Skeletal muscle satellite cell (primary cell): Measurements from ENCODE around the gene STK32C.
"Not testable (repeated sequence)": the region's sequence is repeated elsewhere in the genome, so short reads cannot be mapped to it uniquely, and the experiment has no call there.

ENCODE experiments used
- H3K27me3 ChIP-seq: 2 replicates; pipeline ENCODE4 v1.7.0; 2013; ENCODE audit warnings: low read length; ENCODE audit not compliant: control insufficient read depth, insufficient read depth
- H3K36me3 ChIP-seq: 2 replicates; pipeline ENCODE4 v1.7.0; 2013; ENCODE audit warnings: mild to moderate bottlenecking, control low read depth, low read length; ENCODE audit not compliant: insufficient read depth
- H3K4me1 ChIP-seq: 2 replicates; pipeline ENCODE4 v1.7.0; 2013; ENCODE audit warnings: low read length; ENCODE audit not compliant: control insufficient read depth, insufficient read depth
- H3K4me2 ChIP-seq: 2 replicates; pipeline ENCODE4 v1.7.0; 2013; ENCODE audit warnings: mild to moderate bottlenecking, low read length
- H3K4me3 ChIP-seq: 2 replicates; pipeline ENCODE4 v1.7.0; 2013; ENCODE audit warnings: low read length
- H3K9ac ChIP-seq: 2 replicates; pipeline ENCODE4 v1.7.0; 2013; ENCODE audit warnings: mild to moderate bottlenecking, low read depth, low read length, moderate library complexity
- H3K9me3 ChIP-seq: replicated peaks from 2 replicates; pipeline ENCODE4 v1.7.0; 2013; ENCODE audit warnings: mild to moderate bottlenecking, control low read depth, low read length

The STK32C gene

DNA sequence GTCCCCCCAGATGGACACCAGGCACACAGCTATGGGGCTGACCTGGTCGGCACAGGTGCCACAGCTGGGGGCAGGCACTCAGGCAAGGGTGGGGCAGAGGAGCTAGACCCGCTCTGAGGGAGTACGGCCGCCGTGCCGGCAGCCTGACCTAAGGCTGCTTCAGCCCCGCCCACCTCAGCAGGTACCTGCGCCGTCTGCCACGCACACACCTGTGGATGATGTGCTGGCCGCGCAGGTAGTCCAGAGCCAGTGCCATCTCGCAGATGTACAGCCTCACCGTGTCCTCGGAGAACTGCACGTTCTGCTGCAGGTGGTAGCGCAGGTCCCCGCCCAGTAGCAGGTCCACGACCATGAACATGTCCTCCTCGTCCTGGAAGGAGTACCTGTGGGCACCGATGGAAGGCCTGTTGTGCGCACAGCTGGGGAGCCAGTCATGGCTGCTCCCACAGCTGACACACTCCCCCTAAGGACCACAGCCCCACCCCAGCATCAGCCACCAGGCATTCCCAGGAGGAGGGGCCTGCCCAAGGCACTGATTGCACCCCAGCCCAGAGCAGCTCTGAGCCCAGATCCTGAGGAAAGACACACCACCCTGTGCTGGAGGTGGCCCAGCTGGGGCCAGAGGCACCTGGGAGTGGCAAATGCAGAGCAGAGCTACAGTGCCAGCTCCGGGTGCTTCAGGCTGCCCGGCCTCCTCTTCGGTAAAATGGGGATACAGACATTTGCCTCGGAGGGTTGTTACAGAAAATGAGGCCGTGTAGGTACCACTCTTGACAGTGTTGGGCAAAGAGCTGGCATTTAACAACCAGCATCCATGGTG lies 81.0 kb downstream of the STK32C start:
- Histone ChIP-seq H3K4me3 (no peak overlapping the region), H3K36me3 (no peaks in the 10 kb centered on the region), H3K27me3 (no peaks in the 10 kb centered on the region), H3K9ac (no peak overlapping the region), H3K4me2 (no peak overlapping the region), H3K4me1 (peaks cover 9% of the 10 kb centered on the region), H3K9me3 (no peaks in the 10 kb centered on the region)

DNA sequence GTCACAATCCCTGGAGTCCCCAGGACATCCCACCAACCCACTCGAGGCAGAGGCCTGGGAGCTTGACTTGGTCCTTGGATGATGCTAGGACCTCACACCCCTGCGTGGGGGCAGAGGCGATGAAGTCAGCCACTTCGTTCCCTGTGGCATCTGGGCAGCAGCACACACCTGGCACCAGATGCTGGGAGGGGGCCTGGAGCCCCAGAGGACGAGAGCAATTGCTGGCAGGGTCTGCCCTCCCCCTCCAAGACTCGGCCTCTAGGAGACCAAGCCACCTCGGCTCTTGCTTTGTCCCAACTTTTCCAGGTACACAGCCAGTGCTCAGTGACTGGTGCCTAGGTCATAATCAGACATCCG lies 81.9 kb downstream of the STK32C start:
- H3K9me3 ChIP-seq: no peaks in the 10 kb centered on the region
- peaks cover 9% of the 10 kb centered on the region for H3K4me1 ChIP-seq
- no peak overlapping the region for H3K9ac ChIP-seq
- H3K4me2 ChIP-seq: no peak overlapping the region
- H3K27me3 ChIP-seq: no peaks in the 10 kb centered on the region
- H3K4me3 ChIP-seq: no peak overlapping the region
- no peaks in the 10 kb centered on the region for H3K36me3 ChIP-seq

DNA sequence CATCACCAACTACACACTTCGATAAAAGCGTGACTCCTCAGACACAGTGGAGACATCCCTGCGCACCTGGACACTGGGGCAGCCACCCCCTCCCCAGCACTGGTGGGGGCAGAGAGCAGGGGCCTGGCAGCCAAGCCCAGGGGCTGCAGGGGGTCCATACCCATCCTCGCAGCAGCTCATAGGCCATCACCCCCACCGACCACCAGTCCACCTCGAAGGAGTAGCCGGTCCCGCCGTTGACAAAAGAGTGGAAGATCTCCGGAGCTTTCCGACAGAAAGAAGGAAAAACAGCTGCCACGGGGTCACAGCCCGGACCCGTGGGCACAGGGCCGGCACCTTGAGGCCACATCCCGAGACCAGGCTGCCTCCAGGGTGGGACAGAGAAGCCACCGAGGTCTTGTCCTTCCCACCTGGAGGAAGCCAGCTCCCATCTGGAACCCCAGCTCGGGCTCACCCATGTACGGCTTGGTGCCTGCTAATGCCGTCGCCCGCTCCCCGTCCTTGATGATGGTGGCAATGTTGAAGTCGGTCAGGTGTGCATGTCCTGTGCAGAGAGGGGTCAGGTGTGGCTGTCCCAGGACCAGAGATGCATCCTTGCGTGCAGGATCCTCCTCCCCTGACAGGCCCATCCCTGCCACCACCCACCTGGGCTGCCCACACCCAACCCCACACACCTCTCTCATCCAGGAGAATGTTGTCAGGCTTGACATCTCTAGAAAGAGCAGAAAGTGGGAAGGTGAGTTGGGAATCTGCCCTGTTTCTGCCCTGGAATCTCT lies 82.5 kb downstream of the STK32C start:
- no peaks in the 10 kb centered on the region for H3K27me3 ChIP-seq
- H3K4me1 ChIP-seq: peaks cover 7% of the 10 kb centered on the region
- H3K4me2 ChIP-seq: no peak overlapping the region
- no peak overlapping the region for H3K9ac ChIP-seq
- no peaks in the 10 kb centered on the region for H3K36me3 ChIP-seq
- H3K4me3 ChIP-seq: no peak overlapping the region
- H3K9me3 ChIP-seq: no peaks in the 10 kb centered on the region

DNA sequence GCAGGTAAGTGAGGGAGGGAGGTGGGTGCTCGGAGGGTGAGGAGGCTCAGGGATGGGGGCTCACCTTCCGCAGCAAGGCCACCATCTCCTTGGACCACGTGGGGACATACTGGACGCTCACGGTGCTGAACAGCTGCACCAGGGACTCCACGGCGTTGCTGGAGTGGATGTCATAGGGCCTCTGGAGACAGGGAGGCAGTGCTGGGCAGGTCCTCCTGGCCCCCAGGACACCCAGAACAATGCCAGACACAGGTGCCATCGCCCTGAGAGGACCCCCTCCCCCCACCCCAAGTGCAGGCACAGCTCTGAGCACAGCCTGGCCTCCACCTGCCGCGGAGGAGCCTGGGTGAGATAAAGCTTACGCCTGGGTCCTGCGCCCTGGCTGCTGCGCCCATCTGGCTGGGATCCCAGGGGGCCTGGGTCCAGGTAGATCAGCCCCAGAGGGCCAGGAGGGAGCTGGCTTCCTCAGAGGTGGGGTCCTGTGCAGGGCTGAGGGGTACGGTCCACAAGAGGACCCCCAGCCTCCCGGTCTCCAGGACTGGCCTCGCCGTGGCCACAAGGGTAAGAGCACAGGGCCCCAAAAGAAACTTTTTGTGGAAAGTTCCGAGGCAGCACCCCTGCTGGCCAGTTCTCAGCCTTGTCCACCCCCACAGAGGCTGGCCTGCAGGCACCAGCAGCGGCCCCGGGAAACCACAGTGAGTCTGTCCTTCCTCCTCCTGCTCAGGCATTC lies 83.2 kb downstream of the STK32C start:
- H3K9me3 ChIP-seq: no peaks in the 10 kb centered on the region
- no peaks in the 10 kb centered on the region for H3K4me1 ChIP-seq
- no peak overlapping the region for H3K4me2 ChIP-seq
- H3K4me3 ChIP-seq: no peak overlapping the region
- H3K27me3 ChIP-seq: no peaks in the 10 kb centered on the region
- no peak overlapping the region for H3K9ac ChIP-seq
- no peaks in the 10 kb centered on the region for H3K36me3 ChIP-seq

DNA sequence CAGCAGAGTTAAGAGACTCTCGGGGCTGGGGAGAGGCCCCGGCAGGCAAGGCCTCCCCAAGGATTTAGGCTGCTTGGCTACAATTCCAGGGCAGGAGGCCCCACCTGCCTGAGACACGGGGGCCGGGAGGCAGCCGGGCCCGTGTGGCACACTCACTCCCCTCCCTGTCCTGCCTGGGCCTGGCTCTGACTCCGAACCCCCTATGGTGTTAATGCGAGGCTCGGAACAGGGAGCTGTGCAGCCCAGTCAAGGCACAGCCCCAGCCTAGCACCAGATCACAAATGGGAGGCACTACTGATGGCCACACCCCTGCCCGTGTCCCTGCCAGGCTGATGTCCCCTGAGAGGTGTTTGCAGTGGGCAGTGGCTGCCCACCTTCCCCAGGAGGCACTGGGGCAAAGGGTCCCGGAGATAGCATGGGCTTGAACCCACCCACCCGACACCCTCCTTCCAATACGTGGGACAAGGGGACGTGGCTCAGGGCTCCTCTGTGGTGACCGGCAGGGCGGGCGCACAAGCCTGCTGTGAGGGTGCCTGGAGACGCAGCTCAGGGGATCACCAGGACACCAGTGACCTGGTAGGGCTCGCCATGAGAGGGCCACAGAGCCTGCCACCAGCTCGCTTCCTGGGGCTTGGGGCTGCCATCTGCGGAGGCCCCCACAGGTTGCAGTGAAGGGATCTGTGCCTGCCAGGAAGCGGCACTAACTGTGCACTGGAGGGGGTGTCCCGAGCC lies 84.0 kb downstream of the STK32C start:
- no peak overlapping the region for H3K4me3 ChIP-seq
- no peaks in the 10 kb centered on the region for H3K4me1 ChIP-seq
- H3K4me2 ChIP-seq: no peak overlapping the region
- no peaks in the 10 kb centered on the region for H3K9me3 ChIP-seq
- H3K36me3 ChIP-seq: no peaks in the 10 kb centered on the region
- H3K9ac ChIP-seq: no peak overlapping the region
- no peaks in the 10 kb centered on the region for H3K27me3 ChIP-seq

DNA sequence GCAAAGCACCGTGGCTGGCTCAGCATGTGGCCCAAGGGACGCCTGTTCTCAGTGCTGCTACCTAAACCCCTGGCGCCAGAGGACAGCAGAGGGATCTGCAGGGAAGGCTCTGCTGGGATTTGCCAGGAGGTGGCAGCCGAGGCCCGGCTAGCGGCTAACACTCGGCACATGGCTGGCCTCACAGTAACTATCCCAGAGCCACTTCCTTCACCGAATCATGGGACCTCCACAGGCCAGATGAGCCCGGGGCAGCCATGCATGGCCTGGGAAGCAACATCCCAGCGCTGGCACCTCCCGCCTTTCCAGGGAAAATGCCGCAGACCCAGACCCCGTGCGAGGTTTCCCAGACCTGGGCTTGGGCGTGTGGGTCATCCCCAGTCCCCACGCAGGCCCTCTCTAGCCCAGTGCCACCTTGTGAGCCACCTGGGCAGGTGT lies 84.6 kb downstream of the STK32C start:
- Histone ChIP-seq H3K9ac (no peak overlapping the region), H3K9me3 (no peaks in the 10 kb centered on the region)

DNA sequence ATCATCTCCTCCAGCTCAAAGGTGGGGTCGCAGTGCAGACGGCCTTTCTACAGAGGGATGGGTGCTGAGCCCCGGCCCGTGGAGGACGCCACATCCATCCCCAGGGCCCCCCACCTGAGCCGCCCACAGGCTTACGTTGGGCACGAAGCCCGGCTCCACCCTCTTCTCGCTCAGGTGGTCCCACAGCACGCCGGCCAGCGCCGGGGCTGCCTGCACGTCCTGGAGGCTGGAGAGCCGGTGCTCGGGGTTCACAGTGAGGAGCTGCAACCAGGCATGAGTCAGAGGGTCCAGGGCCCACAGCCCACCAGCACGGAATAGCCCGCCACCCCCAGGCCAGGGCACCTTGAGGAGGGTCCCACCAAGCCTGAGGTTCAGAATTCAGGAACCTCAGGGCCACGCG lies 85.0 kb downstream of the STK32C start:
- Histone ChIP-seq H3K4me3 (no peak overlapping the region), H3K4me2 (no peak overlapping the region), H3K9me3 (no peaks in the 10 kb centered on the region), H3K4me1 (no peaks in the 10 kb centered on the region), H3K27me3 (no peaks in the 10 kb centered on the region), H3K36me3 (no peaks in the 10 kb centered on the region), H3K9ac (no peak overlapping the region)

More for the DNA sequence above, 84.6 kb downstream of the STK32C start:
- no peak overlapping the region for H3K4me2 ChIP-seq
- no peaks in the 10 kb centered on the region for H3K4me1 ChIP-seq
- H3K27me3 ChIP-seq: no peaks in the 10 kb centered on the region
- H3K36me3 ChIP-seq: no peaks in the 10 kb centered on the region
- no peak overlapping the region for H3K4me3 ChIP-seq

DNA sequence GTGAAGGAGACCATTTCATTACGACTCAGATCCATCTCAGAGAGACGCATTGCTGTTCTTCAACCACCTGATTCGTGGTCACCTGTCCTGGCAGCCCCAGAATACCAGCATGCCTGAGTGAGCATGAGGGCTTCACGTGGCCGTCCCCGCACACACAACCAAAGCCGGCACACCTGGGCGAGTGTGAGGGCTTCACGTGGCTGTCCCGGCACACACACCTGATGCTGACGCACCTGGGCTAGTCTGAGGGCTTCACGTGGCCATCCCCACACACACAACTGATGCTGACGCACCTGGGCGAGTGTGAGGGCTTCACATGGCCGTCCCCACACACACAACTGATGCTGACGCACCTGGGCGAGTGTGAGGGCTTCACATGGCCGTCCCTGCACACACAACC lies 86.8 kb downstream of the STK32C start:
- H3K27me3 ChIP-seq, H3K36me3 ChIP-seq, H3K4me1 ChIP-seq, H3K4me2 ChIP-seq, H3K9me3 ChIP-seq, H3K4me3 ChIP-seq, H3K9ac ChIP-seq: not testable (repeated sequence)

DNA sequence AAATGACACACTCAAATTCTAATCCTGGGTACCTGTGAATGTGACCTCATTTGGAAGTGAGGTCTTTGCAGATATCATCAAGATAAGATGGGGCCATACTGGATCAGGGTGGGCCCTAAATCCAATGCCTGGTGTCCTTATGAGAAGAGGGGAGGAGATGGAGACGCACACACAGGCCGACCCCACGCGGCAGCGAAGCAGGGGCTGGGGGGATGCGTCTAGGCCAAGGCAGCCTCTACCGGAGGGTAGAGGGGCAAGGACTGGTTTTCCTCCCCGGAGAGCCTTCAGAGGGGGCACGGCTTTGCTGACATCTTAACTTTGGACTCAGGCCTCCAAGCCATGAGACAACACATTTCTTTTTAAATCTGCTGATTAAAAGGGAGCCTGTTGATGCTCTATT lies 87.7 kb downstream of the STK32C start:
- Histone ChIP-seq H3K4me1 (no peaks in the 10 kb centered on the region), H3K9me3 (no peaks in the 10 kb centered on the region), H3K27me3 (no peaks in the 10 kb centered on the region), H3K9ac (no peak overlapping the region), H3K4me3 (no peak overlapping the region), H3K4me2 (no peak overlapping the region), H3K36me3 (no peaks in the 10 kb centered on the region)

DNA sequence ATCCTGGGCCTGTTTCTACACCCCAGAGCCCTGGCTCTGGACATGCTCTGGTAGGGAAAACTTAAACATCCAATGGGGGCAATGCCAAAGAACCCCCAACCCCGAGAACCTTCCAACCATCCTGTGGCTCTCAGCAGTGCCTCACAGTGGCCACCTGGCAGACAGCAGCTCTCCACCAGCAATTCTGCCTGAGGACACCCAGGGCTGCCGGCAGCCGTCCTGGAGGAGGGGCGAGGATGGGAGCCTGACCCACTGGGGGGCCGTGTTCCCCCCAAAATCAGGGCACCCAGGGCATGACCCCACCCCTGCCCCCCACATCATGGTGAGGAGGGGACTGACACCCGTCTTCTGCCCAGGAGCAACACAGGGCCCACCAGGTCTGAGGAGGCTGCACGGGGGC lies 88.3 kb downstream of the STK32C start:
- H3K4me1 ChIP-seq: no peaks in the 10 kb centered on the region
- H3K4me3 ChIP-seq: no peak overlapping the region
- H3K9me3 ChIP-seq: no peaks in the 10 kb centered on the region
- no peaks in the 10 kb centered on the region for H3K27me3 ChIP-seq
- H3K36me3 ChIP-seq: no peaks in the 10 kb centered on the region
- no peak overlapping the region for H3K4me2 ChIP-seq
- no peak overlapping the region for H3K9ac ChIP-seq

DNA sequence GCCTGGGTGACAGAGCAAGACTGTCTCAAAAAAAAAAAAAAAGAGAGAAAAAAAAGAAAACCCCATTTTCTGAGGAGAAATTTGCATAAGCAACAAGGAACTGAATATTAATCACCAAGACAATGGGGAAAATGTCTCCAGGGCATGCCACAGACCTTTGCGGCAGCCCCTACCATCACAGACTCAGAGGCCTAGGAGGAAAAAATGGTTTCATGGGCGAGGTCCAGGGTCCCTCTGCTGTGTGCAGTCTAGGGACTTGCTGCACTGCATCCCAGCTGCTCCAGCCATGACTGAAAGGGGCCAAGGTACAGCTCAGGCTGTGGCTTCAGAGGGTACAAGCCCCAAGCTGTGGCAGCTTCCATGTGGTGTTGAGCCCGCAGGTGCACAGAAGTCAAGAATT lies 91.3 kb downstream of the STK32C start:
- H3K36me3 ChIP-seq: not testable (repeated sequence)

More for the DNA sequence above, 91.3 kb downstream of the STK32C start:
- H3K4me1 ChIP-seq, H3K9ac ChIP-seq, H3K4me2 ChIP-seq, H3K27me3 ChIP-seq, H3K9me3 ChIP-seq, H3K4me3 ChIP-seq: not testable (repeated sequence)
